IgD-negative memory B cell (primary cell): Measurements from ENCODE around the gene MAP9. TPM values are rescaled to one million over a fixed set of nuclear protein-coding genes. Genes with fewer than 3 reads are reported as not detected.
"Not testable (repeated sequence)": the region's sequence is repeated elsewhere in the genome, so short reads cannot be mapped to it uniquely, and the experiment has no call there.

Experiments
- H3K27ac Mint-ChIP-seq, 3 donors: one replicate each; pipeline ENCODE4 v1.8.0; 2020 to 2022; ENCODE audit warnings: mild to moderate bottlenecking in 3 of 3, mixed read lengths in 3 of 3, moderate library complexity in 1 of 3
- H3K27me3 Mint-ChIP-seq: one replicate; pipeline ENCODE4 v1.8.0; 2021; ENCODE audit warnings: mixed read lengths
- H3K36me3 Mint-ChIP-seq: one replicate; pipeline ENCODE4 v1.8.0; 2020; ENCODE audit warnings: mild to moderate bottlenecking, mixed read lengths
- H3K4me1 Mint-ChIP-seq, 3 donors: one replicate each; pipeline ENCODE4 v1.8.0; 2020 to 2022; ENCODE audit warnings: mixed read lengths in 3 of 3, mild to moderate bottlenecking in 1 of 3
- H3K4me3 Mint-ChIP-seq, 4 donors: one replicate each; pipeline ENCODE4 v1.8.0; 2020 to 2022; ENCODE audit warnings: mild to moderate bottlenecking in 4 of 4, mixed read lengths in 4 of 4, moderate library complexity in 3 of 4
- H3K9me3 Mint-ChIP-seq, 3 donors: one replicate each; pipeline ENCODE4 v1.8.0; 2020 to 2021; ENCODE audit warnings: mixed read lengths in 3 of 3, mild to moderate bottlenecking in 1 of 3
- polyA plus RNA-seq: library from polyadenylated mRNA; unstranded; fragments of 300-500 nt; fragmentation: Illumina TruSeq; gene quantifications from one replicate; pipeline ENCODE4 v1.2.3, GENCODE V29; 2021

The MAP9 gene
- polyA plus RNA-seq, 1 donor from 2014 or later, result 7.4 TPM

DNA sequence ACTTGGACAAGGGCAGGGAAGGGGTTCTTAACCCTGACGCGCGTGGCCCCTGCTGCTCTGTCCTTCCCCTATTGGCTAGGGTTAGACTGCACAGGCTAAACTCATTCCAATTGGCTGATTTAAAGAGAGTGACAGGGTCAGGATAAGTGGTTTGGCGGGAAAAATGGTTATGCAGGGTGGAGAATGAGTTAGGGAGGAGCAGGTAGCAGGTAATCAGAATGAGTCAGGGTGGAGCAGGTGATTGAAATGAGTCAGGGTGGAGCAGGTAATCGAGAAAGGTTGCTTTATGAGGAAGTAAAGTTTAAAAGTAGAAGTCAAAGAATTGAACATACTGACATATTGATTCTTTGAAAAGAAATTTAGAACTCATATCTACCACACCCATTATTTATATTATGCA, 64.7 kb downstream of the MAP9 start:
- H3K27ac Mint-ChIP-seq, H3K4me1 Mint-ChIP-seq, H3K36me3 Mint-ChIP-seq, H3K27me3 Mint-ChIP-seq, H3K9me3 Mint-ChIP-seq, H3K4me3 Mint-ChIP-seq: not testable (repeated sequence)

DNA sequence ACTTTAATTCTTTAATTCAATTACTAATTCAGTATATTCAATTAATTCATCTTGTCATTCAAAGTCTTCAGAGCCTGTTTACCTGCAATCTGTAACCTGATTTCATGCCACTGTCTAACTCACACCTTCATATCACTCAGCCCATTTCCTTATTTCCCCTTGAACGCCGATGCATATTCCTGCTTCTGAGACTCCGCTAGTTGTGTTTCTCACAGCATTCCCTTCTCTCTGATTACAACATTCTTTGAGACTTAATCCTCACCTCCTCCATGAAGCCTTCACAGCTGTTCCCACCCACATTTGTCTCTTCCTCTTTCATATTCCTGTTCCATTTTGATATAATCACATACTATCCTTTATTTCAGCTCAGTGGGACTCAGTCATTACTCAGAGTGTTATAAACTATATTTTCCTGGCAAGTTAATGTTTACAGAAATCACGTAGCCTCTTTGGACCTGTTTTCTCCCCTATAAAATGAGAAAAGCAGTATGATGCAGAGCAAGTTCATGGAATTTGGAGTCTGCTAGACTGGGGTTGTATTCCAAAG, 69.0 kb downstream of the MAP9 start:
- H3K36me3 Mint-ChIP-seq, result no peaks in the 10 kb centered on the region
- H3K4me1 Mint-ChIP-seq, result no peaks in the 10 kb centered on the region
- H3K27me3 Mint-ChIP-seq, result no peaks in the 10 kb centered on the region
- no peak overlapping the region for H3K27ac Mint-ChIP-seq
- peaks cover 0 to 4% (median 2%) of the 10 kb centered on the region in 3 donors for H3K9me3 Mint-ChIP-seq
- no peak overlapping the region for H3K4me3 Mint-ChIP-seq

DNA sequence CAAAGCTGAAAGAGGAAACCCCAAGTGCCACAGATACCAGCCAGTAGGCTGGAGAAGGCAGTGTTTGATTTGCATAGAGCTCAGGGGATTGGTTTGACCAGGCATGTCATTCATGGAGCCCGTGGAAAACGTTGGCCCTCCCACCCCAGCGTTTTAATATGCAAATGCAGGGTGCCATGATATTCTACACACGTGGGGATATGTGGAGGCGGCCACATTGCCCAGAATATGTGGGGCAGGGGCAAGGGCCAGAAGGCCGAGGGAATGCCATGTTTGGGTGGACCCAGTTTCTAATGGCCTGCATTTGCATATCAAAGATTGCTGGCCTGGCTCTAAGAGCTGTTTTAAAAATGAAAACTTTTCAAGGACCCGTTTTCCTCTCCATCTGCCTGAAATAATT, 71.1 kb downstream of the MAP9 start:
- Mint-ChIP-seq H3K4me1 (no peaks in the 10 kb centered on the region), H3K27me3 (no peaks in the 10 kb centered on the region), H3K27ac (no peak overlapping the region), H3K4me3 (no peak overlapping the region), H3K9me3 (peaks cover 0 to 4% (median 2%) of the 10 kb centered on the region in 3 donors), H3K36me3 (no peaks in the 10 kb centered on the region)

DNA sequence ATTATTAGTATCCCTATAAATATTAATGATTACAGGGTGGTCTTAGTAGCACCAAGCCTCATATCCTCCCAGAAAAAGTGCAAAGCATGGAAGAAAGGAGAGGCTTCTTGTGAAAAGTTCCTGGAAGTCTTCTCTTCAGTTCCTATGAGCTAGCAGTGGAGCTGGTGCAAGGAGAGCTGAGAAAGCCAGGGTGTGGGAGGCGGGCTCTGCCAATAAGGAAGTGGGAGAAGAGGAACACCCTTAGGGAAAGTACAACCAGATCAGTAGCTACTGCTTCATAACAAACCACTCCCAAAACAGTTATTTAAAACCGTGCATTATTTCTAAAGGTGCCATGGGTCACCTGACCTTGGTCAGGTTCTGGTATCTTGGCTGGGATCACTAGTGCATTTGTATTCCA, 72.4 kb downstream of the MAP9 start:
- no peaks in the 10 kb centered on the region for H3K27me3 Mint-ChIP-seq
- peaks cover 0 to 7% (median 6%) of the 10 kb centered on the region in 3 donors for H3K9me3 Mint-ChIP-seq
- H3K36me3 Mint-ChIP-seq, result no peaks in the 10 kb centered on the region
- no peak overlapping the region for H3K4me3 Mint-ChIP-seq
- H3K4me1 Mint-ChIP-seq, result no peaks in the 10 kb centered on the region
- H3K27ac Mint-ChIP-seq, result no peak overlapping the region

DNA sequence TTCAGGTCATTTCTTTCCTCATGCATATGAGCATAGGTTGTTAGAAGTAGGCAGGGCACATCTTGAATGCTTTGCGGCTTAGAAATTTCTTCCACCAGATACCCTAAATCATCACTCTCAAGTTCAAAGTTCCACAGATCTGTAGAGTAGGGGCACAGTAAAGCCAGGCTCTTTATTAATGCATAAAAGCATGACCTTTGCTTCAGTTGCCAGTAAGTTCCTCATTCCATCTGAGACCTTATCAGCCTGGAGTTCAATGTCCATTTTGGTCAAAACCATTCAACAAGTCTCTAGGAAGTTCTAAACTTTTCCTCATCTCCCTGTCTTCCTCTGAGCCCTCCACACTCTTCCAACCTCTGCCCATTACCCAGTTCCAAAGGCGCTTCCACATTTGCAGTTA, 77.7 kb downstream of the MAP9 start:
- Mint-ChIP-seq H3K36me3 (no peaks in the 10 kb centered on the region), H3K9me3 (peaks cover 3 to 21% (median 10%) of the 10 kb centered on the region in 3 donors), H3K4me3 (no peak overlapping the region), H3K4me1 (no peaks in the 10 kb centered on the region), H3K27ac (no peak overlapping the region), H3K27me3 (no peaks in the 10 kb centered on the region)

Other genes starting within 250 kb of the MAP9 start
- not detected for gene NPY2R, start 168.3 kb downstream of the MAP9 start, polyA plus RNA-seq